Measurements from ENCODE around the gene TMC3.
"Not testable (repeated sequence)": the region's sequence is repeated elsewhere in the genome, so short reads cannot be mapped to it uniquely, and the experiment has no call there.

Gene TMC3

DNA sequence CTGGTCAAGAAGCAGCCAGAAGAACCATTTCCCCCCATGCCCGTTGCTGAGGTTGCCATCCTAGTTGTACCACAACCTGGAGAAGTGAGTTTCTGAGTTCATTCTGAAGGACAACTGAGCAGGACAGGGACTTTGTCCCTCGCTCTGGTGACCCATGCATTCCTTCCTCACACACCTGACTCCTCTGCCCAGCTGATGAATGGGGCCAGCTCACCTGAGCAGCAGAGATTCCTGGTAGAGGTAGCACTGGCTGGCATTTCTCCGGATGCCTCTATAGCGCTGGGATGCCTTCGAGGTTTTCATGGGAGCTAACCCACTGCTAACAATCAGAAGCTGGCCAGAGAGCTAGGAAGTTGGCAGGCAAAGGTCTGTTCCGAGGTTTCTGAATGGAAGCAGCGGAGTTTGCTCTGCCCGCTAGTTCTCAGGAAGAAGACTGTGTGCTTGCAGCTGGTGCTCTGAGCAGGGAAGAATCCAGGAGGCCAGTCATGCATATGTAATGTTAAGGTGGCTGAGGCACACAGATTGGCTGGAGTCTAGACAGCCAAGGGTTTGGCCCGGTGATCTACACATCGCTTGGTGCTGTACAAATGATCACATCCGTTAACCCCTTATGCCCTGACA lies at the start of gene TMC3:
Gene TMC3, minus strand, starts transcription at position 439 of the 621 bp plus-strand sequence. Its CDS starts 136 bp downstream, at position 303.
- peak; percentile 45 for DNase-seq

DNA sequence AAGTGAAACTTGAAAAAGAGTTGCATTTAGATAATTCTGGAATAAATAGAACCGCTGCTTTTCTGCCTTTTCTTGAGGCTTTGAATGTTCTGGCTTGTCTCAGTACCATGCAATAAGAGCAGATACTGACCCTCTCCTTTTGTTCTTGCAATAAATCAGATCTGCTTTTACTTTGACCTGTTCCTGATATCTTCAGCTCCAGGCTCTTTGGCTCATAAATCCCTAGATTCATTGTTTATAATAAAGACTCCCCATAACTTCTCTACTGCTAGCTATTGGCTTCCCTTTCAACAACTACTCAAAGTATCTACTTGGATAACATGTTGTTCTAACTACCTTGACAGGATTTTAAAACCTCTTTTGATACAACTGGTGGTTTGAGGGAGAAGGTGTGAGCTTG lies 47.4 kb upstream of the TMC3 start:
- no peak for DNase-seq

DNA sequence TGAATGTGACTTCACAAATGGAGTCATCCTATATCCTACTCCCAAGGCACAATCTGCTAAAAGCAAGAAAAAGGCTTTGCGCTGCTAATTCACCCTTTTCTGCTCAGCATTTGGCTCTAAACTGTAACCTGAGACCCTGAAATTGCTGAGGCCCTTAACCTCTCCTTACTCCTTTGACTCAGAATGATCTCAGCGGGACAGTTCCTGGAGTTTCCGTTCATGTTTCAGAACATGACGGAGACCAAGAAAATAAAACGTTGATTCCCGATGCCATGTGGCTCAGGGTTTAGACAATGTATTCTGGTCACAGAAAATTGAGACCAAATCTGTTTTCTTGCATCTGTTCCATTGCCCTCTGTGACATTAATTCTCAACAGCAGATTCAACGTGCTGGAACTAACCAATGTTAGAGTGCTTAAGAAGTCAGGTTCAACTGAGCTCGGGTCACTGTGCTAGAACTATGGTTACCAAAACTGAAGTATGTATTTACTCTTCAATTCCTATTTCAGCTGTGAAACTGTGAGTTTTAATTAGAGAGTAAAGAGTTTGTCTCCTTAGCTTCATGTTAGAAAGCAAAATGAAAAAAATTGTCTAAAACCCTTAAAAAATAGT lies 45.4 kb upstream of the TMC3 start:
- DNase-seq = no peak

DNA sequence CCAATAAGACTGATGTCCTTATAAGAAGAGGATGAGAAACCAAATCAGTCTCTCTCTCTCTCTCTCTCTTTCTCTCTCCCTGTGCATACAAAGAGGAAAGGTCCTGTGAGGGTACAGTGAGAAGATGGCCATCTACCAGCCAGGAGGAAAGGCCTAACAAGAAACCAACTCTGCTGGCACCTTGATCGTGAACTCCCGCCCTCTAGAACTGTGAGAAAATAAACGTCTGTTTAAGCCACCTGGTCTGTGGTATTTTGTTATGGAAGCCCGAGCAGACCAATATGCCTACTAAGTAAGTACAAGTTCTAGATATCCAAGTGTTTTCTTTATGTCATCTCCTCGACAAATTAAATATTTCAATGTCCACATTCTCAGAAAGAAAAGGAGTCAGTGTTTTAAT lies 44.9 kb upstream of the TMC3 start:
- DNase-seq = no peak

DNA sequence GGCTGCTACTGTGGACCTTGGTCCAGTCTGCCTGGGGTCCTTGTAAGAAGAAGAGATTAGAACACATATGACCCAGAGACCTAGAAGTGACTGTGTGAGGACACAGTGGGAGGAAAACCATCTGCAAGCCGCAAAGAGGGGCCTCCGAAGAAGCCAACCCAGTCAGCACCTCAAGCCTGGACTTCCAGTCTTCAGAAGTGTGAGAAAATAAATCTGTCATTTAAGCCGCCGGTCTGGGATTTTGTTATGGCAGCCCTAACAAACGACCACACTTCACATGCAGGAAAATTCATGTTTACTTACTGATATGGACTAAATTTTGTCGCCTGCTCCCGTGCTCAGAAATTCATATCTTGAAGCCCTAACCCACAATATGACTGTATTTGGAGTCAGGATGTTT lies 44.4 kb upstream of the TMC3 start:
- no peak for DNase-seq

DNA sequence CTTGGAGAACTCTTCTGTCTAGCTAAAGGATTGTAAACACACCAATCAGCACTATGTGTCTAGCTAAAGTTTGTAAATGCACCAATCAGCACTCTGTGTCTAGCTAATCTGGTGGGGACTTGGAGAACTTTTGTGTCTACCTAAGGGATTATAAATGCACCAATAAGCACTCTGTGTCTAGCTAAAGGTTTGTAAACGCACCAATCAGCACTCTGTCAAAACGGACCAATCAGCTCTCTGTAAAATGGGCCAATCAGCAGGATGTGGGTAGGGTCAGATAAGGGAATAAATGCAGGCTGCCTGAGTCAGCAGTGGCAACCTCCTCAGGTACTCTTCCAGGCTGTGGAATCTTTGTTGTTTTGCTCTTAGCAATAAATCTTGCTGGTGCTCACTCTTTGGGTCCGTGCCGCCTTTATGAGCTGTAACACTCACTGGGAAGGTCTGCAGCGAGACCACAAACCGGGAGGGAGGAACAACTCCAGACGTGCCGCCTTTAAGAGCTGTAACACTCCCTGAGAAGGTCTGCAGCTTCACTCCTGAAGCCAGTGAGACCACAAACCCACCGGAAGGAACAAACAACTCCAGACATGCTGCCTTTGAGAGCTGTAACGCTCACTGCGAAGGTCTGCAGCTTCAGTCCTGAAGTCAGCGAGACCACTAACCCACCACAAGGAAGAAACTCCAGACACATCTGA lies 40.4 kb upstream of the TMC3 start:
- DNase-seq = not testable (repeated sequence)

DNA sequence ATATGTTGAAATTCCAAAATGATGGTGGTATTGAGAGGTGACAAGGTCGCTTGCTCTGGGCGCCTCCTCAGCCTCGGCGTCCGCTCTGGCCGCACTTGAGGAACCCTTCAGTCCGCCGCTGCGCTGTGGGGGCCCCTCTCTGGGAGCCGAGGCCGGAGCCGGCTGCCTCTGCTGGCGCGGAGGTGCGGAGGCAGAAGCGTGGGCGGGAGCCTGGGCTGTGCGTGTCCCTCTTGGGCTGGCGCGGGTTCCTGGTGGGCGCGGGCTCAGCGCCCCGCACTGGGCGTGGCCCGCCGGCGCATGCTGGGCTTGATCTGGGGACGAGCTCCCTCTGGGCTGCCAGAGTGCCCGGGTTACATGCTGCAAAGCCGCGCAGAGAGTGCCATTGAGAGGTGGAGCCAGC lies 39.8 kb upstream of the TMC3 start:
- DNase-seq = no peak

DNA sequence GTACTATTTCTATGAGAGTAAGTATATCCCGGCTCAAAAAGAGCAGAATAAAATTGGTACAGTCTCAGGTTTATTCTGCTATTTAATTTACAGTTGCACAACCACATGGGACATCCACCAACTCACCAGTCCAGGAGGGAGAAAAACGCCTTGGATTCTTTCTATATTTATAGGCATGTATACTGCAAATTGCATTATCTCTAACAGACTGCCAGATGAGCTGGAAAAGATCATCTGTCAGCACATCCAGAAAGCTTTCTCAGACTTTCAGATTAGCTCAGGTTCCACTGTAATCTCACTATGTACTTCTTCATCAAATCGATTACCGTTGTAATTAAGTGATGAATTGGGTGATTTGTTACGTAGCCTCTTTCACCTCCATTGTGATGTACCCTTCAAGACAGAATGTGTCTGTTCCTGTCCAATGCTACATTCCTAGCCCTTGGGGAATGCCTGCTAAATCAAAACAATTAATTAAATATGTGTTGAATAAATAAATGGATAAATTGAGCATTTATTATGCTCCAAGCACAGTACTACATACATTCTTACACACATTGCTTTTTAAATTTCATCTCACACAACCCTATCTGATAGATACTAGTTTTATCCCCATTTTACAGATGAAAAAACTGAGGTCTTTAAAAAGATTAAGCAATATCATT lies 38.1 kb upstream of the TMC3 start:
- no peak for DNase-seq

DNA sequence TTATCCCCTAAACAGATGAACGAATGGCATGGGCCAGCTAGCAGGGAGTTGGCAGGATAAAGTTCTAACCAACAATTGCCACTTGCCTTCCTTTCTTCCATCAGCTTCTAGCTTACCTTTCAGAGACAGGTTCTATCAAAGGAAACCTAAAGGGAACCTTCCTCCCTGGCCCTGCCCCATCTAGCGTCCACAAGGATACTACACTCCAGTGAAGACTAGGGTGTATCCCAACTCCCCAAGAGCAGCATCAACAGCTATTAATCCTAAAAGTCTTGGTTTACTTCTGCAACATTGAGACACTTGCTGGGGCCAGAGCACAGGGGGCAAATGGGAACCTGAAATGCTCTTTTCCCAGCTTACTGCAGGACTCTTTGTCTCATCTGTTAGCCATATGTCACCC lies 37.0 kb upstream of the TMC3 start:
- no peak for DNase-seq

DNA sequence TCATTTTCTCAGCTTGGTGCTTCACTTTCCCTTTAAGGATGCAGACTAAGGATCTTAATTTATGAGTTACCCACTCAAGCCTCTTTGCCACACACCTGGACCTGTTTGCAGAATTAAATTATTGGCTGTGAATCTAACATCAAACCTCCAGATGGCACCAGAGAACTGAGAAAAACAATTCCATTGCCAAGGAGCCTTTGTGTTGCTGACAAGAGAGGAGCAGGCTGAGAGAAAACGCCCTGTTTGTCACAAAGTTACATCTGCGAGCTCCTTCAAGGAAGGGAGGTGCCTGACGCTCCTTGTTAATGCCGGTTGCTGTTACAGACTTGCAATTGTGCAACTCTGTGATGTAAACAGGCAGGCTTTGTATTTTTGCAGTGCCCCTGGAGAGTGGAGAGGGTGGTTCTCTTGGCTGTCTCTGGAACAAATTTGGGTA lies 36.3 kb upstream of the TMC3 start:
- DNase-seq = peak; percentile 54

DNA sequence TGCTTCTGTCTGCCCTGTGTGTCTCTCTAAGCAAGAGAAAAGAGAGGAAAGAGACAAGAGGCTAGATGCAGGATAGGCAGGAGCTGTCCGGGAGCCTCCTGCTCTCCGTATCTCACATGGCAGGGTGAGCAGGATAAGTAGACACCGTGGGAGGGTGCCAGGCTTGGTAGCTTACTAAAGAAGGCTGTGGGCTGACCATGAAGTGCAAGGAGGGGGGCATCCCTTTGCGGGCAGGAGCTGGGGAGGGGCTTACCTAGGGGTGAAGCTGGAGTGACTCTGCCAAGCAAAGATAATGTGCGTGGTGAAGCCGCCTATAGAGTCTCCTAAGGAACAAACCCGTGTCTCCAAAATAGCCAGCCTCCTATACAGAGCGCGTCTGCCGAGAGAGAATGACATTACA lies 33.7 kb upstream of the TMC3 start:
- no peak for DNase-seq

DNA sequence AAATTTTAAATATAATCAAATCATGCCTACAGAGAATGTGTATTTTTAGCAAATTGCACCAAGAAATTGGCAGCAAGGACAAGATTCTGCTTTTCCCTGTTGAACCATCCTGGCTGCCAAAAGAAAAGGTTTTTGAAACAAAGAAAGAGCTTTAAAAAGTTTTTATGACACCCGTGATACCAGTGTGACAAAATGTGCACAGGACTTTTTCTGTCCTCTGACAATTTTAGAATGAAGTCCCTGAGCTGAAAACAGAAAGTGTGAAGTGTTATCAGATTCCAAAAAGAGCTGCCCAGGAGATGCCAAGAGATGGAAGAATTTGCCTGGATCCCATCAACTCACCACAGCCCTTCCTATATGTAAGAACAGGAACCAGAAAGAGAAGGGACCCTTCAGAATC lies 33.2 kb upstream of the TMC3 start:
- DNase-seq = no peak

DNA sequence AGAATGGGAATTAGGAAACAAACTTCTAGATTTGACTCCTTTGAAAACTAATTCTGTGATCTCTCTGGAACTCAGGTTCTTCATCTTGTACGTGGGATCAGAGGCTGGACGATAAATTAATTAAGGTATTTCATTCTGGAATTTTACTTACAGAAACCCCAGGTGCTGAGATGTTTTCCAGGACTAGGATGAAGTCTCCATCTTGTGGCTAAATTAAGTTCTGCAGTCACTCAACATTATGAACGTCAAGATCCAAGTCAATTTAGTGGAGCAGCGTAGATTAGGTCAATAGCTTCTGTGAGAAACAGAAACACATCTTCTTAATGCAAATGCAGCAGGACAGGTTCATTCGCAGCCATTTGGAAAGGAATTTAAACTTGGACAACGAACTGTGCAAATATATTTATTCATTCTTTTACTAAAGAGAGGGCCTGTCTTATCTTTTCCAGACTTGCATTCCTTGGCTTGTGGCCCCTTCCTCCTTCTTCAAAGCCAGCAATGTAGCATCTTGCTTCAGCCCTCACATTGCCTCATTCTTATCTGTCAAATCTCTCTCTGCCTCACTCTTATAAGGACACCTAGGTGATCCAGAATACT lies 26.7 kb upstream of the TMC3 start:
- peak; percentile 42 for DNase-seq

DNA sequence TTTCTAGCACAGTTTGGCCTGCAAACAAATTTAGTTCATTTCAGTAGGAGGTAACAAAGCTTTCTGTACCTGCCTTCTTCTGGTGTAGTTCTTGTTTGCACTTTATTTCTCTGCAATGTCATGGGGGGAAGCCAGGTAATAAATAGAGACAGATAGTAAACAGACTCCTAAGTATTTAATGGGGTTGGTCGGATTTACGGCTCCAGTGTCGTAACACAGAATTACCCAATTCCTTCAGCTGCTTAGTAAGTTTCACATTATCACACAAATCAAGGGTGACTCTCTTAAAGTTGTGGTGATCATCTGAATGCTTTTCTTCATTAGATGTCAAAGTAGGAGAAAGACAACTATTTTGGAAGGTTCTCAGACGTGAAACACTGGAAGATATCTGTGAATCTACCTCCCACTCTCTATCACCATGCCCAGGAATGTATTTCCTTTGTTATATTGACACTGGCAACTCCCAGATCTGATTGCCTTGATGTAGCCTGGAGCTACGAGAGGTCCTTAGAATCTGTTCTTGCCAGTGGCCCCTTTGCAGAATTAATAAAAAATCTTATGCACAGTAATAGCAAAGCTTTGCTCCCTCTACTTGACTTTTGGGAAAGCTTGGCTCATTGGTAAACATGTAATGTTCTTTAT lies 25.0 kb upstream of the TMC3 start:
- DNase-seq = no peak

DNA sequence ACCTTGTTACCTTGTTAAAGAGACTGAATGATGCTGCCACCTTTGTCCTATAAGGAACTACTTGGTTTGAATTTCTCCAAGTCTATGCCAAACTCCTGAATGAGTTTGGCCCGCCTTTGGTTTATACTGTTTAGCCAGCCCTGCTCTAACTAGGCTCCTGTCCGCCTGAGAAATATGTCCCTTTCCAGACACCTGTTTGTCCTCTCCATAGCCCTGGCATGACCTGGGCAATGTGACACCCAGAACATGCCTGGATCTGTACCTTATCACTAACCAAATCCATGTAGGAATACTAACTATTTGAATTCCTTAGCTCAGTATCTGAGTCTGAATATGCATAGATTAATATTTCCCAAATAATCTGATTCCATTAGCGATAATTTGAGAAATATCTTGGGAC lies 24.4 kb upstream of the TMC3 start:
- DNase-seq = no peak

DNA sequence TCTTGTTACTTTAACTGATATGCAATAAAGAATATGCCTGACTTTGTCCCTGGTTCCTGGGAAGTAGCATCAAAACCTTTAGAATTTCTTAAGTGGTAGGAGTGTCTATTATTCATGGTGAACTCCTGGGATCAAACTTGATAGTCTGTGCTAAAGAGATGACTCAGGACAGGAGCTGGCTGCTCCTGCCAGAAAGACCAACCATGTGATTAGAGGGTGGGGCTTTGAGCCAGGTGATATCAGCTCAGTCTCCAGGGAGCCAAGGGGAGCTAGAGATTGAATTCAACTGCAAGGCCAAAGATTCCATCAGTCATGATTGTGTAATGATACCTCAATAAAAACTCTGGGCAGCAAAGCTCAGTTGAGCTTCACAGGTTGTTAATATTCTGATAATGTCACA lies 20.6 kb upstream of the TMC3 start:
- no peak for DNase-seq

DNA sequence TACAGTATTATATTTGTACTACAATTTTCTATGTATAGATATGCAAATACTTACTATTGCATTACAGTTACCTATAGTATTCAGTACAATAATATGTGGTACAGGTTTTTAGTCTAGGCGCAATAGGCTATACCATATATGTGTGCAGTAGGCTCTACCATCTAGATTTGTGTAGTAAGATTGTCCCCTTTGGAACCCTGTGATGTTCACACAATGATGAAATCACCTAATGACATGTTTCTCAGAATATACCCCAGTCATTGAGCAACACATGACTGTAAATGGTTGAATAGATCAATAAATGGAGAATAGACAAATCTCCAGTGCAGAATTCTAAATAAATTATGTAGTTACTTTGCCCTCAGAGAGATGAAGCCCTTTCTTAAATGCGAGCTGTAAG lies 17.6 kb upstream of the TMC3 start:
- DNase-seq = no peak

DNA sequence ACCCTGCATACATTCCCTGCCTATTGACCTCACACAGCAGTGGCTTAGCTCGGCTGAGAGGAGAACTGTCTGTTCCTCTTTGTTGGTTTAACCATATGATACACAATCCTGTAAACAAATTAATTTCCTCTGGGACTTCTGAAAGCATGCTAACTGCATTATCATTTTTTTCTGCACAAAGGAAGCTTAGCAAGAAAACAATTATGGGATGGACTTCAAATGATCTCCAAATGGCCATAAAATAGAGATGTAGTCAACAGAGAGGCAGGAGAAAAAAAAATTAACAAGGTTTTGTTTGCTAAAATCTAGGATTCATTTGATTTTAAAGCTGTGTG lies 14.4 kb upstream of the TMC3 start:
- DNase-seq = no peak

DNA sequence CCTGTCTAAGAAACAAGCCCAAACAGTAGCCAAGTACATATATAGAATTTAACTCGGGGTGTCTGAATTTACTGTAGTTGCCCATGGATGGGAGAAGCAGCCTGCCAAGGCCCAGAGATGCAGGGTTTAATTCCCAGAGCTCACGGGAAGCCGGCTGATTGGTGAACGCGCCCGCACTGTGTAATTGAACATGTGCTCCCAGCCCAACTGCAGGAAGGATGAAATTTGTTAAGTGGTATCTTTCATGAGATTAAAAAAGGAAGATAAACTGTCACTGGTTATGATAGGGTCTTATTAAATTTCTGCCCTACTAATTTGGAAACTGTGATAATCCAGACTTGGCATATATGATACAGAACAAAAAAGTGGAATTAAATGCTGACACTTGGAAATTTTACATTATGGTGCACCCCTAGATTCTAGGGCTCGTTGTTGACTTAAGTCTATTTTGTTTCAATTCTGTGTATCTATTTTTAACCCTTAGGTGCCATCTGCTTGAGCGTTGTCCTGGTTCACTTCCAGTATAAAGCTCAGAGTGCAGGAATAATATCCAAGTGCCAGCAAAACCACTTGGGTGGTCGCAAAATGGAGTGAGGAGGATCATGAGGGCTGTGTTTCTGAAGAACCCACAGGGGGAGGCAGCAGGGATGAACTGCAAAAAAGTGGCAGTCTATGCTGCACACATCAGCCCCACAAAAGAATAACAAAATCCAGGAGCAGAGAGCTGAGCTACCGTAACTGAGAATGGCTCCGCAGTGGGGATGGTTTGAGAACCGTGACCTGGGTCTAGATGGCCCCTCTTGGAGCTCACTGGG lies 13.8 kb upstream of the TMC3 start:
- no peak for DNase-seq

DNA sequence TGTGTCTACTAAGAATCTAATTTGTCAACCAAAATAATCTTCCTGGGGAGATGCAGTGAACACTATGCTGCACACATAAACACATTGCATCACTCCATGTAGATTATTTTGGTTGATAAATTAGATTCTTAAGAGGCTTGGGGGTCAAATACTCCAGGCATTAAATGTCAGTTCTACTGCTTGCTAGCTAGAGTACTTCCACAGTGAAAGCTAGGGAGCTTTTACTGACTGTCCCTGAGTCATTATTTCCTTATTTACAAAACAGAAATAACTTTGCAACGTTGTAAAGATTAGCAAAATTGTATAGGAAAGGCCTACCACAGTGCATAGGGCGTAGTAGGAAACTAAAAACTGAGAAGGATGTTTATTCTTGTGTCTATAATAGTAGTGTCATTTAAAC lies 12.9 kb upstream of the TMC3 start:
- no peak for DNase-seq

DNA sequence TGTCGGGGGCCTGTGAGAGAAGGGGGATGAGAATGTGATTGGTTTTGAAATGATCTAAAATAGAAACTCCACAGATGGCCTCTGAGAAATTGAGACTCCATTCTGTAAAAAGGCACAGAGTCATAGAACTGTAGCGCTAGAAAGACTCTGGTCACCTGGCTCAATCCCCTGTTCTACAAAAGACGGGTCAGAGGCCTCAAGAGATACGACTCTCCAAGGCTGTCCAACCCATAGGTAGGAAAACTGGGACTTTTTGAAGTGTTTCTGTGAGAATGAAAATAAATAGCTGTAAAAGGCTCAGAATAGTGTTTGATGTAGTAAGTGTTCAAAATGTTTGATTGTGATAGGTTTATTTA lies 11.7 kb upstream of the TMC3 start:
- no peak for DNase-seq
